Adrenal gland (tissue), 12 donors: ENCODE data around the gene FAT1. TPM values are rescaled to one million over a fixed set of nuclear protein-coding genes. Genes with fewer than 3 reads are reported as not detected.

Source experiments
- DNase-seq, 7 donors: peaks; one replicate each; pipeline ENCODE4 v3.0.0-alpha.2; 2019 to 2020
- H3K27ac ChIP-seq, 5 donors: fragments of 200-600 bp; sonication (generic) in 4 of 5; 1 replicate in 3 of 5; 2 replicates in 2 of 5; pipeline versions ENCODE4 v1.5.1 to v1.8.0; 2016 to 2020; ENCODE audit warnings: mild to moderate bottlenecking in 1 of 5
- H3K27me3 ChIP-seq: fragments of 200-600 bp; 2 replicates; pipeline ENCODE4 v1.8.0; 2021
- H3K36me3 ChIP-seq, 2 donors: fragments of 200-600 bp; replicated peaks in 1 of 2; 1 replicate in 1 of 2; 2 replicates in 1 of 2; pipeline versions ENCODE4 v1.5.1 to v1.8.0; 2018 to 2022
- H3K4me1 ChIP-seq, 2 donors: fragments of 200-600 bp; replicated peaks in 1 of 2; 1 replicate in 1 of 2; 2 replicates in 1 of 2; pipeline versions ENCODE4 v1.5.1 to v1.8.0; 2018 to 2021
- H3K4me3 ChIP-seq, 4 donors: fragments of 200-600 bp; sonication (generic) in 3 of 4; one replicate each; pipeline ENCODE4 v1.5.1; 2016 to 2018
- H3K9me3 ChIP-seq, 3 donors: fragments of 200-600 bp; sonication (generic) in 1 of 3; replicated peaks in 1 of 3; 1 replicate in 2 of 3; 2 replicates in 1 of 3; pipeline versions ENCODE4 v1.5.1 to v1.8.0; 2016 to 2021
- CTCF ChIP-seq, 6 experiments: fragments of 450-650 bp in 4 of 6; fragments of 200-600 bp in 2 of 6; sonication (generic) in 1 of 6; IDR thresholded peaks; 1 replicate in 5 of 6; 2 replicates in 1 of 6; pipeline versions ENCODE4 v1.5.1 to v1.8.0; 2016 to 2021; ENCODE audit warnings: antibody characterized with exemption in 6 of 6, mild to moderate bottlenecking in 2 of 6, moderate library complexity in 1 of 6
- POLR2A ChIP-seq, 2 donors: fragments of 450-650 bp; IDR thresholded peaks; one replicate each; pipeline ENCODE4 v1.6.1; 2017; ENCODE audit warnings: antibody characterized with exemption in 2 of 2, mild to moderate bottlenecking in 2 of 2, moderate library complexity in 1 of 2
- WGBS, 4 donors: extraction: QIAGEN DNeasy Blood & Tissue Kit in 2 of 4; methylation state at CpG; one replicate each; pipeline versions ENCODE4 v1.1.5 to v1.1.7; 2013 to 2017; 5-methylcytosine and 5-hydroxymethylcytosine counted together
- intact Hi-C, 2 donors: fragments of 100-400 bp; cut with DNase I; formaldehyde crosslinking; loops; one replicate each; pipeline versions ENCODE4 v1.14.1 to v1.15.0; 2022 to 2023
- polyA plus RNA-seq, 3 donors: library from polyadenylated mRNA; stranded (reverse); fragments of 200-250 nt in 2 of 3; fragments of 350-450 nt in 1 of 3; fragmentation: Illumina TruSeq in 1 of 3; extraction: RNeasy Lipid Tissue Mini Kit (QIAGEN cat#74804) in 1 of 3; gene quantifications; one replicate each; pipeline ENCODE4 v1.2.3, GENCODE V29; 2013 to 2014
- total RNA-seq, 9 donors: library from RNA; depleted of rRNA in 4 of 9; stranded (reverse); fragments of >200 nt in 4 of 9; fragments of 120-200 nt in 1 of 9; fragmentation: NEBNext Ultra II Directional in 1 of 9; extraction: Animal tissue kit (Norgen Biotek cat#: 25700) in 1 of 9; gene quantifications; one replicate each; pipeline versions ENCODE4 v1.1.0 to v1.2.4, GENCODE V29; 2013 to 2023
- donor health status: healthy with polysubstance abuse.
- donor health status: Bipolar disorder and iron deficiency.
- donor health status: DM: yes; HTN: yes; CAD: no.
- donor health status: DM: no; HTN: no; CAD: no.
- donor health status: DM: no; HTN: no; CAD: no.
- donor health status: DM: yes; HTN: yes; CAD: no.

Gene FAT1
- total and polyA plus RNA-seq, 12 donors = 0.79 to 147 (median 6.3) TPM

GRCh38 chr4:186691396-186691795, 32.3 kb downstream of the FAT1 start:
- no peak for DNase-seq
- no peak overlapping the region for H3K4me3 ChIP-seq
- no peaks in the 10 kb centered on the region for H3K36me3 ChIP-seq
- no peaks in the 10 kb centered on the region for H3K4me1 ChIP-seq
- H3K27ac ChIP-seq = no peak overlapping the region
- WGBS, 4 donors = 85 to 95% (median 89%) methylated on average over 5 of the region's 5 CpGs
- intact Hi-C loops = no loop called here
- TF ChIP-seq POLR2A (IDR thresholded peaks at IDR 0.05) = no peak
- TF ChIP-seq CTCF (IDR thresholded peaks at IDR 0.05) = no peak
- no peaks in the 10 kb centered on the region for H3K27me3 ChIP-seq
- H3K9me3 ChIP-seq = no peaks in the 10 kb centered on the region

- TF ChIP-seq CTCF (IDR thresholded peaks at IDR 0.05) = no peak
- no peak for TF ChIP-seq POLR2A (IDR thresholded peaks at IDR 0.05)
Observed at GRCh38 chr4:186689476-186689875, 34.2 kb downstream of the FAT1 start.

GRCh38 chr4:186688150-186688943, 35.3 kb downstream of the FAT1 start:
- WGBS, 4 donors = 68 to 71% (median 70%) methylated on average over 11 to 12 of the region's 12 CpGs
- no peaks in the 10 kb centered on the region for H3K9me3 ChIP-seq
- H3K27me3 ChIP-seq = no peaks in the 10 kb centered on the region
- no peak for DNase-seq
- H3K27ac ChIP-seq = no peak overlapping the region
- no peak overlapping the region for H3K4me3 ChIP-seq
- intact Hi-C loops = no loop called here
- TF ChIP-seq POLR2A (IDR thresholded peaks at IDR 0.05) (no peak), CTCF (IDR thresholded peaks at IDR 0.05) (no peak)
- H3K4me1 ChIP-seq = no peaks in the 10 kb centered on the region
- H3K36me3 ChIP-seq = no peaks in the 10 kb centered on the region

More at GRCh38 chr4:186689476-186689875, 34.2 kb downstream of the FAT1 start:
- Histone ChIP-seq H3K9me3 (no peaks in the 10 kb centered on the region), H3K4me3 (no peak overlapping the region), H3K4me1 (no peaks in the 10 kb centered on the region), H3K27ac (no peak overlapping the region), H3K27me3 (no peaks in the 10 kb centered on the region), H3K36me3 (no peaks in the 10 kb centered on the region)
- DNase-seq = no peak
- WGBS, 4 donors = 83 to 91% (median 86%) methylated on average over 7 of the region's 7 CpGs
- intact Hi-C loops = no loop called here

DNA sequence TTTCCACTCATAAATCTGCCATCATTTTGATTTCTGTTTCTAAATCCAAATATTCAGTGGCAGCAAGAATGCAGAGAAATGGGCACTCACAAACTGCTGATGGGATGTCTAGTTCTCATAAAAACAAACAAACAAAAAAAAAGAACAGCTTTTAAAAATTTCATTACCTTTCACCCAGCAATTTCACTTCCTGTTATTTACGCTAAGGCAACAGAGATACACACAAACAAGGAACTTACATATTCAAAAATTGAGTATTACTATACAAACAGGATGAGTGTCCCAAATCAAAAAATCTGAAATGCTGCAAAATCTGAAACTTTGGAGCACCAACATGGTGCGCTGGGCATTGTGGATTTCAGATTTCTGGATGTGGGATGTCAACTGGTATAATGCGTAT, 36.4 kb downstream of the FAT1 start:
- Histone ChIP-seq H3K4me1 (no peaks in the 10 kb centered on the region), H3K9me3 (no peaks in the 10 kb centered on the region), H3K27me3 (no peaks in the 10 kb centered on the region), H3K4me3 (no peak overlapping the region), H3K27ac (no peak overlapping the region), H3K36me3 (no peaks in the 10 kb centered on the region)
- intact Hi-C loops = no loop called here
- WGBS, 4 donors = 80 to 92% (median 85%) methylated on average over 3 of the region's 3 CpGs
- DNase-seq = no peak
- TF ChIP-seq POLR2A (IDR thresholded peaks at IDR 0.05) (no peak), CTCF (IDR thresholded peaks at IDR 0.05) (no peak)
